Tibial artery (tissue), 4 donors: ENCODE measurements around the gene RSPH6A.
"Not testable (repeated sequence)": the region's sequence is repeated elsewhere in the genome, so short reads cannot be mapped to it uniquely, and the experiment has no call there.

Experiments
- DNase-seq, 2 donors: peaks; one replicate each; pipeline ENCODE4 v3.0.0-alpha.2; 2019
- H3K27ac ChIP-seq, 2 donors: fragments of 200-600 bp; sonication (generic) in 1 of 2; 1 replicate in 1 of 2; 2 replicates in 1 of 2; pipeline ENCODE4 v1.5.1; 2018 to 2019; ENCODE audit warnings: mild to moderate bottlenecking in 1 of 2
- H3K27me3 ChIP-seq, 2 donors: fragments of 200-600 bp; sonication (generic) in 1 of 2; one replicate each; pipeline versions ENCODE4 v1.5.1 to v1.6.0; 2016 to 2019
- H3K36me3 ChIP-seq, 3 donors: fragments of 200-600 bp; sonication (generic) in 2 of 3; one replicate each; pipeline ENCODE4 v1.5.1; 2016 to 2019; ENCODE audit warnings: mild to moderate bottlenecking in 2 of 3
- H3K4me1 ChIP-seq, 4 donors: fragments of 200-600 bp; sonication (generic) in 2 of 4; 1 replicate in 3 of 4; 2 replicates in 1 of 4; pipeline ENCODE4 v1.5.1; 2016 to 2019
- H3K4me3 ChIP-seq, 2 donors: fragments of 200-600 bp; sonication (generic) in 1 of 2; 1 replicate in 1 of 2; 2 replicates in 1 of 2; pipeline ENCODE4 v1.5.1; 2018 to 2019; ENCODE audit warnings: mild to moderate bottlenecking in 2 of 2
- H3K9me3 ChIP-seq, 3 donors: fragments of 200-600 bp; sonication (generic) in 1 of 3; one replicate each; pipeline ENCODE4 v1.5.1; 2016 to 2019
- CTCF ChIP-seq, 2 experiments: fragments of 200-600 bp in 1 of 2; fragments of 450-650 bp in 1 of 2; IDR thresholded peaks; one replicate each; pipeline ENCODE4 v1.5.1; 2017 to 2019; ENCODE audit warnings: antibody characterized with exemption in 2 of 2, mild to moderate bottlenecking in 1 of 2, moderate library complexity in 1 of 2
- intact Hi-C: fragments of 100-400 bp; cut with DNase I; formaldehyde crosslinking; loops from one replicate; pipeline ENCODE4 v1.15.0; 2023; ENCODE audit warnings: low total_unique reads

RSPH6A gene

GRCh38 chr19:45757695-45758094, 57.4 kb downstream of the RSPH6A start:
- intact Hi-C loops, result no loop called here
- no peak for DNase-seq
- Histone ChIP-seq H3K36me3 (no peaks in the 10 kb centered on the region), H3K4me1 (no peaks in the 10 kb centered on the region), H3K9me3 (no peaks in the 10 kb centered on the region), H3K27ac (no peak overlapping the region), H3K4me3 (no peak overlapping the region), H3K27me3 (peaks cover 0 to 7% of the 10 kb centered on the region in 2 donors)
- TF ChIP-seq CTCF (IDR thresholded peaks at IDR 0.05), result no peak

- H3K27ac ChIP-seq, result no peak overlapping the region
Measured at GRCh38 chr19:45754323-45754722, 60.8 kb downstream of the RSPH6A start.

GRCh38 chr19:45753548-45753947, 61.6 kb downstream of the RSPH6A start:
- DNase-seq, result no peak
- TF ChIP-seq CTCF (IDR thresholded peaks at IDR 0.05), result no peak
- H3K27ac ChIP-seq, result no peak overlapping the region
- H3K4me3 ChIP-seq, result no peak overlapping the region
- no peaks in the 10 kb centered on the region for H3K4me1 ChIP-seq
- peaks cover 0 to 12% of the 10 kb centered on the region in 2 donors for H3K27me3 ChIP-seq
- no peaks in the 10 kb centered on the region for H3K36me3 ChIP-seq
- H3K9me3 ChIP-seq, result no peaks in the 10 kb centered on the region
- intact Hi-C loops, result no loop called here

More at GRCh38 chr19:45754323-45754722, 60.8 kb downstream of the RSPH6A start:
- no peaks in the 10 kb centered on the region for H3K4me1 ChIP-seq
- intact Hi-C loops, result no loop called here
- H3K27me3 ChIP-seq, result peaks cover 0 to 7% of the 10 kb centered on the region in 2 donors
- H3K9me3 ChIP-seq, result no peaks in the 10 kb centered on the region
- H3K36me3 ChIP-seq, result no peaks in the 10 kb centered on the region
- DNase-seq, result no peak
- TF ChIP-seq CTCF (IDR thresholded peaks at IDR 0.05), result no peak
- no peak overlapping the region for H3K4me3 ChIP-seq

- Histone ChIP-seq H3K27ac (no peak overlapping the region), H3K9me3 (no peaks in the 10 kb centered on the region), H3K27me3 (peaks cover 0 to 12% of the 10 kb centered on the region in 2 donors), H3K4me3 (no peak overlapping the region), H3K36me3 (no peaks in the 10 kb centered on the region), H3K4me1 (no peaks in the 10 kb centered on the region)
- no peak for DNase-seq
- no peak for TF ChIP-seq CTCF (IDR thresholded peaks at IDR 0.05)
- intact Hi-C loops, result no loop called here
Measured at GRCh38 chr19:45752639-45753038, 62.5 kb downstream of the RSPH6A start.

- intact Hi-C loops, H3K36me3 ChIP-seq: not testable (repeated sequence)
- peaks cover 0 to 16% of the 10 kb centered on the region in 2 donors for H3K27me3 ChIP-seq
Measured at GRCh38 chr19:45751483-45751882, 63.6 kb downstream of the RSPH6A start.

GRCh38 chr19:45747513-45747912, 67.6 kb downstream of the RSPH6A start:
- Histone ChIP-seq H3K36me3 (no peaks in the 10 kb centered on the region), H3K9me3 (no peaks in the 10 kb centered on the region), H3K4me1 (no peaks in the 10 kb centered on the region), H3K27ac (no peak overlapping the region), H3K27me3 (peaks cover 0 to 10% of the 10 kb centered on the region in 2 donors), H3K4me3 (no peak overlapping the region)
- DNase-seq, result no peak
- TF ChIP-seq CTCF (IDR thresholded peaks at IDR 0.05), result no peak
- intact Hi-C loops, result no loop called here

More at GRCh38 chr19:45751483-45751882, 63.6 kb downstream of the RSPH6A start:
- H3K9me3 ChIP-seq, H3K4me1 ChIP-seq, H3K27ac ChIP-seq, DNase-seq, H3K4me3 ChIP-seq: not testable (repeated sequence)
